Measurements from ENCODE around the gene PCNX2.

DNA sequence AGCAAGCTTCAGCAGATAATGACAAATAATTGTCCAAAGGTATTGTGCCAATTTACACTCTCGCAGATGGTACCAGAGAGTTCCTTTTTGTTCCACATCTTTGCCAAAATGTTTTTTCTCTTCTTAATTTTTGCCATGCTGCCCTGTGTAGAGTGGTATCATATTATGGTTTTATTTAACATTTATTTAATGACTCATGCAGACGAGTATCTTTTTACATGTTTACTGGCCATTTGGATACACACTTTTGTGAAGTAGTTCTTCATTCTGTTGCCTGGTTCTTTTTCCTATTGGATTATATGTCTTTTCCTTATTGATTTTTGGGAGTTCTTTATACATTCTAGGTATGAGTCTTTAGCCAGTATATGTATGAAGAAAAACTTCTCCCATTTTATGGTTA is 151.1 kb downstream of the PCNX2 start:
- TF ChIP-seq, protein P1, sequence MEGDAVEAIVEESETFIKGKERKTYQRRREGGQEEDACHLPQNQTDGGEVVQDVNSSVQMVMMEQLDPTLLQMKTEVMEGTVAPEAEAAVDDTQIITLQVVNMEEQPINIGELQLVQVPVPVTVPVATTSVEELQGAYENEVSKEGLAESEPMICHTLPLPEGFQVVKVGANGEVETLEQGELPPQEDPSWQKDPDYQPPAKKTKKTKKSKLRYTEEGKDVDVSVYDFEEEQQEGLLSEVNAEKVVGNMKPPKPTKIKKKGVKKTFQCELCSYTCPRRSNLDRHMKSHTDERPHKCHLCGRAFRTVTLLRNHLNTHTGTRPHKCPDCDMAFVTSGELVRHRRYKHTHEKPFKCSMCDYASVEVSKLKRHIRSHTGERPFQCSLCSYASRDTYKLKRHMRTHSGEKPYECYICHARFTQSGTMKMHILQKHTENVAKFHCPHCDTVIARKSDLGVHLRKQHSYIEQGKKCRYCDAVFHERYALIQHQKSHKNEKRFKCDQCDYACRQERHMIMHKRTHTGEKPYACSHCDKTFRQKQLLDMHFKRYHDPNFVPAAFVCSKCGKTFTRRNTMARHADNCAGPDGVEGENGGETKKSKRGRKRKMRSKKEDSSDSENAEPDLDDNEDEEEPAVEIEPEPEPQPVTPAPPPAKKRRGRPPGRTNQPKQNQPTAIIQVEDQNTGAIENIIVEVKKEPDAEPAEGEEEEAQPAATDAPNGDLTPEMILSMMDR (IDR thresholded peaks at IDR 0.05): no peak
- no peak for TF ChIP-seq ZFX (IDR thresholded peaks at IDR 0.05; ENCODE audit: borderline replicate concordance)

All from 22Rv1 (cell line).